ENCODE results near the gene EIF2AK2.

Gene EIF2AK2

DNA sequence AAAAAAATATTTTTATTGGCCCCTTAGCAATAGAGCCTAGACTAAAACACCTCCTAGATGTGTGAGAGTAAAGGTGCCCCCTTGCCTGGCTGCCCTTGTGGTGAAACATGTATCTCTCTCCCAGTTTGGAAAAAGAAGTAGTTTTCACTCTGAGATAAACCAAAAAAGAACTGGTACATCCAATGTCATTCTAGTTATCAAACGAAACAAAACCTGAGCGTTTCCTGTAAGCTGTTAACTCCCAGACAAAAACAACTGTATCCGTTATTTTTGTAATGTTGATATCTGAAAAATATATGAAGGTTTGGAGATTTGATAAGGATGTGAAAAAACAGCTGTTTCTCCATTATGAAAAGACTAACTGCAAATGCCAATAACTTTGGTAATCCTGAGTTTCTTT, 96.9 kb downstream of the EIF2AK2 start:
- no peak for DNase-seq (ENCODE audit: low read depth in 1 of 2, low spot score in 1 of 2)
- Histone ChIP-seq H3K27me3 (ENCODE audit: insufficient read depth, poor library complexity, severe bottlenecking) (no peaks in the 10 kb centered on the region), H3K27ac (replicated peaks) (no peak overlapping the region), H3K4me3 (replicated peaks; ENCODE audit: insufficient read depth, low read length) (no peak overlapping the region)
- TF ChIP-seq GABPA (IDR thresholded peaks at IDR 0.05; ENCODE audit: low read depth), result no peak
- TF ChIP-seq SPI1 (IDR thresholded peaks at IDR 0.05; ENCODE audit: borderline replicate concordance, low read depth), result no peak
- TF ChIP-seq CTCF (IDR thresholded peaks at IDR 0.05; ENCODE audit: insufficient read depth, low read length), result no peak
- TF ChIP-seq POLR2AphosphoS5 (IDR thresholded peaks at IDR 0.05; ENCODE audit: low read depth), result no peak
- TF ChIP-seq REST (IDR thresholded peaks at IDR 0.05; ENCODE audit: insufficient replicate concordance, low read depth), result no peak

GRCh38 chr2:37052600-37053332, 104.0 kb downstream of the EIF2AK2 start:
- Histone ChIP-seq H3K27me3 (ENCODE audit: insufficient read depth, poor library complexity, severe bottlenecking) (no peaks in the 10 kb centered on the region), H3K27ac (replicated peaks) (no peak overlapping the region), H3K4me3 (replicated peaks; ENCODE audit: insufficient read depth, low read length) (no peak overlapping the region)
- no peak for DNase-seq (ENCODE audit: low read depth in 1 of 2, low spot score in 1 of 2)
- no peak for TF ChIP-seq CTCF (IDR thresholded peaks at IDR 0.05; ENCODE audit: insufficient read depth, low read length)
- no peak for TF ChIP-seq GABPA (IDR thresholded peaks at IDR 0.05; ENCODE audit: low read depth)
- TF ChIP-seq SPI1 (IDR thresholded peaks at IDR 0.05; ENCODE audit: borderline replicate concordance, low read depth), result no peak
- TF ChIP-seq POLR2AphosphoS5 (IDR thresholded peaks at IDR 0.05; ENCODE audit: low read depth), result no peak
- no peak for TF ChIP-seq REST (IDR thresholded peaks at IDR 0.05; ENCODE audit: insufficient replicate concordance, low read depth)
